HepG2 (cell line): ENCODE data around the gene NDUFV1. TPM values are rescaled to one million over a fixed set of nuclear protein-coding genes. Genes with fewer than 3 reads are reported as not detected.

ENCODE experiments used
- ATAC-seq: fragments of 200-7000 bp; cut with Tn5 transposase; 3 replicates; pipeline ENCODE4 v1.9.1; 2020; ENCODE audit warnings: mild to moderate bottlenecking, moderate library complexity
- BruUV-seq: library from RNA; stranded (reverse); fragments of 400-500 nt; replicated peaks from 2 replicates; lab custom pipeline; 2021; lab: Mats Ljungman, UMichigan
- CTCF ChIA-PET: fragments of 300-600 bp; formaldehyde crosslinking; extraction: SDS; loops from one replicate; lab custom pipeline; 2021; ENCODE audit warnings: low total read pairs, inconsistent platforms, low intra/inter-chr PET ratio; lab: Yijun Ruan, JAX
- POLR2A ChIA-PET: fragments of 350-600 bp; sonication (Branson Sonifier 250); formaldehyde crosslinking; loops from one replicate; lab custom pipeline; 2020; ENCODE audit warnings: antibody characterized with exemption, inconsistent platforms; lab: Yijun Ruan, JAX
- DNase-seq: peaks from one replicate; pipeline ENCODE4 v3.0.0-alpha.2; 2015; ENCODE audit warnings: low spot score
- FAIRE-seq: peaks from 3 replicates; lab custom pipeline; 2011; peaks lifted over from hg19 to GRCh38; lab: Jason Lieb, UNC
- H2AFZ ChIP-seq: one replicate; pipeline ENCODE4 v1.6.1; 2011; ENCODE audit warnings: low read length, inconsistent platforms
- H3K27ac ChIP-seq: fragments of 300-600 bp; 3 replicates; pipeline ENCODE4 v1.8.0; 2011; ENCODE audit warnings: mixed run types, mild to moderate bottlenecking, mixed read lengths, low read length, inconsistent platforms; ENCODE audit not compliant: insufficient read depth; ENCODE audit errors: extremely low read length
- H3K27me3 ChIP-seq, 2 experiments: fragments of 200-600 bp in 1 of 2; 2 replicates in 1 of 2; 3 replicates in 1 of 2; pipeline versions ENCODE4 v1.6.0 to v1.8.0; 2011; ENCODE audit warnings: low read length in 2 of 2, mild to moderate bottlenecking in 2 of 2, moderate library complexity in 2 of 2, inconsistent platforms in 1 of 2; ENCODE audit not compliant: insufficient read depth in 2 of 2, control insufficient read depth in 1 of 2
- H3K36me3 ChIP-seq, 2 experiments: fragments of 200-600 bp in 1 of 2; replicated peaks in 1 of 2; 2 replicates in 1 of 2; 3 replicates in 1 of 2; pipeline versions ENCODE4 v1.5.1 to v1.8.0; 2011; ENCODE audit warnings: low read length in 2 of 2, inconsistent platforms in 1 of 2; ENCODE audit not compliant: insufficient read depth in 2 of 2, control insufficient read depth in 1 of 2
- H3K4me1 ChIP-seq: 2 replicates; pipeline ENCODE4 v1.5.1; 2012; ENCODE audit warnings: low read length, inconsistent platforms; ENCODE audit not compliant: insufficient read depth
- H3K4me2 ChIP-seq: 2 replicates; pipeline ENCODE4 v1.6.0; 2011; ENCODE audit warnings: low read depth, low read length, inconsistent platforms
- H3K4me3 ChIP-seq, 3 experiments: fragments of 200-600 bp in 1 of 3; sonication (generic), shearing (Covaris generic) in 1 of 3; replicated peaks in 1 of 3; 2 replicates each; pipeline ENCODE4 v1.5.1; 2011 to 2016; ENCODE audit warnings: low read length in 3 of 3, inconsistent platforms in 2 of 3, low read depth in 2 of 3, mild to moderate bottlenecking in 2 of 3, control low read depth in 1 of 3, mixed read lengths in 1 of 3; ENCODE audit not compliant: insufficient read depth in 1 of 3
- H3K79me2 ChIP-seq: one replicate; pipeline ENCODE4 v1.6.1; 2011; ENCODE audit warnings: low read length, inconsistent platforms; ENCODE audit not compliant: insufficient read depth
- H3K9ac ChIP-seq: 2 replicates; pipeline ENCODE4 v1.6.0; 2011; ENCODE audit warnings: mild to moderate bottlenecking, low read depth, low read length, inconsistent platforms; ENCODE audit not compliant: insufficient read depth
- H3K9me3 ChIP-seq: 2 replicates; pipeline ENCODE4 v1.5.1; 2012; ENCODE audit warnings: mild to moderate bottlenecking, low read length
- H4K20me1 ChIP-seq: 2 replicates; pipeline ENCODE4 v1.6.0; 2011; ENCODE audit warnings: inconsistent platforms, mild to moderate bottlenecking, low read length, moderate library complexity; ENCODE audit not compliant: insufficient read depth
- ISL2 ChIP-seq: sonication (generic); formaldehyde crosslinking; IDR thresholded peaks from 2 replicates; pipeline ENCODE4 v1.5.0; 2020; ENCODE audit warnings: missing genetic modification reagents
- KDM6A ChIP-seq: IDR thresholded peaks from 2 replicates; pipeline ENCODE4 v1.6.1; 2016; ENCODE audit warnings: low read depth
- NBN ChIP-seq: fragments of 450-650 bp; conservative IDR thresholded peaks from 2 replicates; pipeline ENCODE4 v1.6.1; 2017
- RBFOX2 ChIP-seq: fragments of 200-400 bp; formaldehyde crosslinking; IDR thresholded peaks from 2 replicates; pipeline ENCODE4 v1.6.1; 2017; ENCODE audit warnings: low read depth, mild to moderate bottlenecking, low read length
- ZHX1 ChIP-seq: sonication (generic); formaldehyde crosslinking; IDR thresholded peaks from 2 replicates; pipeline ENCODE4 v1.8.1; 2022; ENCODE audit warnings: low read depth, mild to moderate bottlenecking, missing genetic modification reagents
- ZNF646 ChIP-seq: sonication (generic); formaldehyde crosslinking; IDR thresholded peaks from 2 replicates; pipeline ENCODE4 v1.9.0; 2021; ENCODE audit warnings: mild to moderate bottlenecking, missing genetic modification reagents
- WGBS: methylation state at CpG from one replicate; pipeline ENCODE4 v1.1.6; 2017; ENCODE audit warnings: low lambda C conversion rate; 5-methylcytosine and 5-hydroxymethylcytosine counted together
- in situ Hi-C: cut with HindIII; loops from 2 replicates; pipeline ENCODE4 v1.10.0; 2017; ENCODE audit warnings: low pct_unique_long_range_greater_than_20kb; ENCODE audit not compliant: extremely low pct_ligation_motif_present
- intact Hi-C: fragments of 100-400 bp; cut with micrococcal nuclease; formaldehyde crosslinking; loops from one replicate; pipeline ENCODE4 v1.10.0; 2022; ENCODE audit not compliant: unreplicated experiment
- polyA plus RNA-seq, 8 experiments: library from polyadenylated mRNA; depleted of rRNA in 3 of 8; stranded (reverse) in 7 of 8; unstranded in 1 of 8; fragments of >200 nt; fragmentation: Illumina TruSeq in 4 of 8; extraction: Trizol in 4 of 8; gene quantifications; 2 replicates each; pipeline versions ENCODE4 v1.2.1 to v1.2.3, GENCODE V29; 2011 to 2016; ENCODE audit warnings: low read depth in 4 of 8, missing spikeins in 1 of 8, mixed read lengths in 1 of 8; ENCODE audit not compliant: insufficient read depth in 1 of 8
- total RNA-seq, 5 experiments: library from RNA; depleted of rRNA; stranded (reverse); fragments of >200 nt; fragmentation: Illumina TruSeq; extraction: Trizol; gene quantifications; 2 replicates each; pipeline ENCODE4 v1.2.3, GENCODE V29; 2016; ENCODE audit warnings: low read depth in 1 of 5

NDUFV1 gene
- total and polyA plus RNA-seq, 2 of the 13 experiments (the other 11 are each of a cell fraction or from before 2014, with no cell fraction given) = 88.9 to 137 TPM

GRCh38 chr11:67611704-67612587, 5.2 kb downstream of the NDUFV1 start:
- POLR2A ChIA-PET = interaction anchor here (2.5 kb wide), 1 partner anchor 18 kb away, joined by 15 read pairs; the partner anchor contains the start of gene NUDT8
- Histone ChIP-seq H3K4me1 (peaks cover 37% of the 10 kb centered on the region), H4K20me1 (no peaks in the 10 kb centered on the region), H3K4me3 (no peak overlapping the region), H3K79me2 (peaks cover 8% of the 10 kb centered on the region), H3K27ac (no peak overlapping the region), H3K9ac (no peak overlapping the region), H3K9me3 (no peaks in the 10 kb centered on the region), H2AFZ (no peak overlapping the region), H3K4me2 (no peak overlapping the region), H3K36me3 (peaks cover 13 to 33% of the 10 kb centered on the region in 2 experiments; a peak in 4 of 5 replicates), H3K27me3 (no peaks in the 10 kb centered on the region)
- DNase-seq (no peak), FAIRE-seq (no peak), ATAC-seq (no peak)
- WGBS = 94% methylated on average over 25 of the region's 37 CpGs
- CTCF ChIA-PET = no interaction called here
- in situ Hi-C loops (no loop called here), intact Hi-C loops (no loop called here)
- TF ChIP-seq RBFOX2 (0 out of 2 replicates have a peak, but pooled peaks have one; percentile 17), ISL2 (CRISPR knock-in tag) (no peak)
- TF ChIP-seq, all 625 proteins: peak for 1
- no TSS peak for BruUV-seq

GRCh38 chr11:67612751-67613150, 6.0 kb downstream of the NDUFV1 start:
- in situ Hi-C loops (no loop called here), intact Hi-C loops (no loop called here)
- no peaks in the 10 kb centered on the region for H3K9me3 ChIP-seq
- no TSS peak for BruUV-seq
- H4K20me1 ChIP-seq = no peaks in the 10 kb centered on the region
- 97% methylated on average over 5 of the region's 13 CpGs for WGBS
- no peaks in the 10 kb centered on the region for H3K27me3 ChIP-seq
- no peak for DNase-seq
- H3K79me2 ChIP-seq = no peaks in the 10 kb centered on the region
- peaks cover 43% of the 10 kb centered on the region for H3K4me1 ChIP-seq
- no peak for TF ChIP-seq KDM6A (CRISPR knock-in tag)
- TF ChIP-seq NBN = no peak
- no peak for TF ChIP-seq ZHX1 (CRISPR knock-in tag)
- TF ChIP-seq RBFOX2 = 0 out of 2 replicates have a peak, but pooled peaks have one; percentile 27
- no peak for TF ChIP-seq ZNF646 (CRISPR knock-in tag)
- TF ChIP-seq, all 625 proteins: peak for 1
- H3K36me3 ChIP-seq = peaks cover 13 to 33% of the 10 kb centered on the region in 2 experiments; a peak in 4 of 5 replicates
- H2AFZ ChIP-seq = no peak overlapping the region
- ChIA-PET POLR2A (interaction anchor here (2.5 kb wide), 1 partner anchor 17 kb away, joined by 15 read pairs; the partner anchor contains the start of gene NUDT8), CTCF (no interaction called here)
- no peak overlapping the region for H3K9ac ChIP-seq
- ATAC-seq (no peak), FAIRE-seq (no peak)
- H3K27ac ChIP-seq = no peak overlapping the region
- H3K4me2 ChIP-seq = no peak overlapping the region
- no peak overlapping the region for H3K4me3 ChIP-seq
